Omental fat pad (tissue), 4 donors: ENCODE data around the gene ANKRD1. TPM values are rescaled to one million over a fixed set of nuclear protein-coding genes. Genes with fewer than 3 reads are reported as not detected.

Experiments
- ATAC-seq: fragments of 150-250 bp; one replicate; pipeline ENCODE4 v1.9.1; 2016; ENCODE audit warnings: mild to moderate bottlenecking, moderate library complexity; ENCODE audit not compliant: low FRiP score
- DNase-seq: peaks from one replicate; pipeline ENCODE4 v3.0.0-alpha.2; 2019; ENCODE audit warnings: low spot score
- total RNA-seq, 4 donors: library from RNA; depleted of rRNA; stranded (reverse); fragments of >200 nt; gene quantifications; one replicate each; pipeline ENCODE4 v1.1.0, GENCODE V29; 2016
- TF ChIP-seq, protein P1 (sequence below), 3 donors: fragments of 450-650 bp; IDR thresholded peaks; one replicate each; pipeline ENCODE4 v1.5.1; 2016 to 2017; ENCODE audit warnings: antibody characterized with exemption in 3 of 3, mild to moderate bottlenecking in 3 of 3, moderate library complexity in 2 of 3

Gene ANKRD1
- total RNA-seq, 4 donors from 2014 or later = 3.8 TPM; not detected in 3

DNA sequence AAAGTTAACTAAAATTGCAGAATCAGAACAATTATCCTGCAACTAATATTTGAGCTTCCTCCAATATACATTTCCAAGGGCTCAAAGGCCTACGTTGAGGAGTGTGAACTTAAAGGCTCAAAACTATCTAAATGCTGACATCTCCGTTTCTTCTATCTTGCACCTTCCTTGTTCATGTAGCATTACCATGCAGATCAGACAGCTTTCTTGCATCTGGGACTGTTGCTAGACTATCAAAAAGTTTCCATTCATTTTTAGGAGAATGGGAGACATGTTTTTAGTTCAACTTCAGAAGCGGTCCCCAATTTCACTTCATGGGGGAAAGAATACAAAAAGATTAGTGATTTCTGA is 2.9 kb downstream of the ANKRD1 start:
- TF ChIP-seq, protein P1, sequence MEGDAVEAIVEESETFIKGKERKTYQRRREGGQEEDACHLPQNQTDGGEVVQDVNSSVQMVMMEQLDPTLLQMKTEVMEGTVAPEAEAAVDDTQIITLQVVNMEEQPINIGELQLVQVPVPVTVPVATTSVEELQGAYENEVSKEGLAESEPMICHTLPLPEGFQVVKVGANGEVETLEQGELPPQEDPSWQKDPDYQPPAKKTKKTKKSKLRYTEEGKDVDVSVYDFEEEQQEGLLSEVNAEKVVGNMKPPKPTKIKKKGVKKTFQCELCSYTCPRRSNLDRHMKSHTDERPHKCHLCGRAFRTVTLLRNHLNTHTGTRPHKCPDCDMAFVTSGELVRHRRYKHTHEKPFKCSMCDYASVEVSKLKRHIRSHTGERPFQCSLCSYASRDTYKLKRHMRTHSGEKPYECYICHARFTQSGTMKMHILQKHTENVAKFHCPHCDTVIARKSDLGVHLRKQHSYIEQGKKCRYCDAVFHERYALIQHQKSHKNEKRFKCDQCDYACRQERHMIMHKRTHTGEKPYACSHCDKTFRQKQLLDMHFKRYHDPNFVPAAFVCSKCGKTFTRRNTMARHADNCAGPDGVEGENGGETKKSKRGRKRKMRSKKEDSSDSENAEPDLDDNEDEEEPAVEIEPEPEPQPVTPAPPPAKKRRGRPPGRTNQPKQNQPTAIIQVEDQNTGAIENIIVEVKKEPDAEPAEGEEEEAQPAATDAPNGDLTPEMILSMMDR (IDR thresholded peaks at IDR 0.05) = no peak
- no peak for DNase-seq
- ATAC-seq = no peak

DNA sequence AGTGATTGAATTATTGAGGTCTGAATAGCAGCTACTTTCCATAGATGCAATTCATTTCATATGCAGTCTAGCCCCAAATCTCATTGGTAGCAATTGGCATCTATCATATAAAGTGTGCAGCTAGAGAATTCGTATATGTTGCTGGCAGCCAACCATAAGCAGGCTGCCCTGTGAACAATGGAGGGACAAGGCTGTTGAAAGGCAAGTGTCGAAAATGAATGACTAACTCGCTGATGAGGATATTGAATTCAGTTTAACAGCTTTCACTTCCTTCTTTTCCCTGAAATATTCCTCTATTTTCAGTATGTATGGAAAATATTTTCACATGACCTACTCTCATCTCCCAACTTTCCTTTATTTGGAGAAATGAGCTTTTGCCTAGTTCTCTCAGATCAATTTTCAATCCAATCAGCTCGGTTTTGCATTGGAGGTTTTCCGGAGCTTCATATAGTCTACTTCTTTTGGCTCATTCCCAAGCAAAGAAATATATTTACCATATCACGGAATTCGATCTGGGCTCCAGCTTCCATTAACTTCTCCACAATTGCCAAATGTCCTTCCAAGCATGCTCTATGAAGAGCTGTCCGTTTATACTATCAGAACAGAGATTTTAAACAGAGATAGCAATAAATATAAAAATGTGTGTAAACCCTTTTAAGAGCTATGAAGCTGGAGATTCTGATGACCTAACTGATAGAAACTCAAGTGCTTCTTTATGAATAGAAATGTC is 3.5 kb downstream of the ANKRD1 start:
- no peak for ATAC-seq
- DNase-seq = no peak
- TF ChIP-seq, protein P1 (IDR thresholded peaks at IDR 0.05) = no peak

DNA sequence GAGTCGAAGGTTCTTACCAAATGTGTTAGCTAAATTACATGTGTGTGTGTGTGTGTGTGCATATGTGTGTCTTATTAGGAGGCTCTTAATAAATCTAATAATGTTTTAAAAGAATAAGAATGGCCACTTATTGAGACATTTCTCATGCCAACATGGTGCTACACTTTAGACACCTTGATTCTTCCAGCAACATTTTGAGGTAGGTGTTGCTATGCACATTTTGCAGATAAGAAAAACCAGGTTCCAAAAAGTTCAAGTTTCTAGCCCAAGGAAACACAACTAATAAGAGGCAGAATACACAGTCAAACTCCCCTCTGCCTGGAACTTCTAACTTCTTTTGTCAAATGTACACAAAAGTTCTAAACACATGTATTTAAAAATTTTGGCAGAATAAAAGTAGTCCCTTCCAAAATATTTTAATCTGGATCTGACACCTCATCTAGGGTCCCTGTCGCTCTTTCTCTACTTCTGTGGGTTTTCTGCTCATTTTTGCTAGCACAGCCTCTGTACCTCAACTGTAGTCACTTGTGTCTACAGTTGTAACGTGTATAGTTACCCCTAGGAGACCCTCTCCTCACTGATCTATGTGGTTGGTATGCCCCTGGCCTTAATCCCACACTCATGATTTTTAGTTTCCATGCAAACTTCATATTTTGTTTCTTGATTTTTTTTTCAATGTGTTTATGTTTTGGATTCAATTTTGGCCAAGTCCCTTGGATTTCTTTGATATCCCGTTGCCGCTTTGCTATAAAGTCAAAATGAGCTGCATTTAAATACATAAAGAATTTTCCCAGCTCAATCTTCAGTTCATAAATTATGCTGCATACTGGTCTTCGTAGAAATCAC is 4.3 kb downstream of the ANKRD1 start:
- ATAC-seq (no peak), DNase-seq (no peak)
- TF ChIP-seq, protein P1 (IDR thresholded peaks at IDR 0.05) = no peak

DNA sequence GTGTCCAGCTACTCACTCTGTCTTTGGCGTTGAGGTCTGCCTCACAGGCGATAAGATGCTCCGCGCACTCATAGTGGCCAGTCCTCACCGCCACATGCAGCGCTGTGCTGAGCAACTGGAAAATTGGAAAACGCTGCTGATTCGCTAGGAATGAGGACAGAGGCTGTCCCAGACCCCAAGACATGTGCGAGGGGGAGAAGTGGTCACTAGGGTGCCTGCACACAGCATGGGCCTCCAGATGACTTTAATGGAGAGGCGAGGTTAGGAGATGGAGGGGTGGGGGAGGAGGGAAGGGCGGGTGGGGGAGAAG is 5.2 kb downstream of the ANKRD1 start:
- TF ChIP-seq, protein P1 (IDR thresholded peaks at IDR 0.05) = no peak
- DNase-seq (no peak), ATAC-seq (no peak)

DNA sequence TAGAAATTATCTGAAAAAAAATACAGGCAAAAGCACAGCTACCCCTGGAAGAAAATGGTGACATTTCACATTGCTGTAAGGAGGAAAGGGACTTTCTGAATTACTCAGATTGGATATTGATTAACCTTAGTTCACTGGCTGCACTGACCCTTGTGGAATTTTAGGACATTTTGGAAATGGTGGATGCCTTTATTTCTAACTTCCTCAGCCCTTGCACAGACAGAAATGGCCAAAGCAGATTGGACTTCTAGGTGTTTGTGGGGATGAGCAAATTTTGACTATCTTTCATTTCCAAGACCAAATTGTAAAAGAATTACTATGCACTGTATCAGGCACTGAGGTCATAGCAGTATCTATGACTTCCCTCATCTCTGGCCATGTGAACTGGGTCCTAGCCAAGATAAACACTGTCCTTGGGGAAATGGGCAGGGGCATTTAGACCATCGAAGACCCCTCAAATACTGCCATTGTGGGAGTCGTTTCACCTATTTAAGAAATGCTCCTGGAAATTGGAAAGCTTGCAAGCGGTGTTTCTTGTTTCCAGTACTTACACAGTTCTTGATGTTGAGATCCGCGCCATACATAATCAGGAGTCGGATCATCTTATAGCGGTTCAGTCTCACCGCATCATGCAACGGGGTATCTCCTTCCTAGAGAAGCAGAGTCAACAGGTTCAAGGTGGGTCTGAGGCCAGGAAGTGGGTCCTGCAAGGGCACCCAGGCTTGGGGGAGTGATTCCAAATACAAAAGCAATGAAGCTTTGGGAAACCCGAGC is 5.7 kb downstream of the ANKRD1 start:
- TF ChIP-seq, protein P1 (IDR thresholded peaks at IDR 0.05) = no peak
- DNase-seq (no peak), ATAC-seq (no peak)

DNA sequence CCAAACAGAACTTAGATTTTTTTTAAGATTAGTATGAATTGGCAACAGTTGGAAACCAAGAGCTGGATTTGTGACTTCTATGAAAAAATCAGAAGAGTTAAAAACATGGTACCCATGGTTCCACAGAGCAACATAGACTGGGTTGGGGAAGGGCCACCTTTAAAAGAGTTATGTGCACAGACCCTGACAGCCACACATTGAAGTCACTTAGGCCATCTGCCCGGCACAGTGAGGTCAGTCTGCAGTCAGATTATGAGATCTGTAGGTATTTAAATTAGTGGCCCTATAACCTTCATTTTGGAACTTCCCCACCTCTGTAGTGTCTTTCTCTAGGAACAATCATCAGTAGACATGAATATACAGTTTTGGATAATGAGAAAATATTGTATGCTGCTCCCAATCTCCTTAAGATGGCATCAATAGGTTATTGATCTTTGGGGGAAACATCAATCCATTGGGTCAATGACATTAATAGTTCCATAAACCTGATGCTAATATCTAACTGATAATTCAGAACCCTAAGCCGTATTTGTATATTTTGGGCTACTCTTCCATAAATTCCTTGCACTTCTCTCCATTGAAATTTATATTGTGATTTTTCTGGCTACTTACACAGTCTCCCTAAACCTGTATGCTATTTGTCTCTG is 7.0 kb downstream of the ANKRD1 start:
- TF ChIP-seq, protein P1 (IDR thresholded peaks at IDR 0.05) = no peak
- DNase-seq = no peak
- no peak for ATAC-seq
